Renal pelvis (tissue), 4 donors: ENCODE data around the gene ARL4C. TPM values are rescaled to one million over a fixed set of nuclear protein-coding genes. Genes with fewer than 3 reads are reported as not detected.
"Not testable (repeated sequence)": the region's sequence is repeated elsewhere in the genome, so short reads cannot be mapped to it uniquely, and the experiment has no call there.

Source experiments
- DNase-seq: peaks from one replicate; pipeline ENCODE4 v3.0.0-alpha.2; 2013
- polyA plus RNA-seq, 3 donors: library from polyadenylated mRNA; unstranded; fragments of 120-200 nt; gene quantifications; one replicate each; pipeline ENCODE4 v1.2.1, GENCODE V29; 2013; ENCODE audit not compliant: insufficient read length in 3 of 3

Gene ARL4C
- polyA plus RNA-seq, 3 donors, result 48.8 to 60.2 (median 52.2) TPM

DNA sequence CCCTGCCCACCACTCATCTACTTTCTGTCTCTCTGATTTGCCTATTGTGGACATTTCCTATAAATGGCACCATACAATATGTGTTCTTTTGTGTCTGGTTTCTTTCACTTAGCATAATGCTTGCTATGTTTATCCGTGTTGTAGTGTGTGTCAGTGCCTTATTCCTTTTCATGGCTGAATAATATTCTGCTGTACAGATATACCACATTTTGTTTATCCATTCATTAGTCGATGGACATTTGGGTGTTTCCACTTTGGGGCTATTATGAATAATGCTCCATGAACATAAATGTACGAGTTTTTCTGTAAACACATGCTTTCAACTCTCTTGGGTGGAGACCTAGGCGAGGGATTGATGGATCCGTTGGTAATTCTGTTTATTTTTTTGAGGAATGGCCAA lies 15.6 kb downstream of the ARL4C start:
- no peak for DNase-seq

DNA sequence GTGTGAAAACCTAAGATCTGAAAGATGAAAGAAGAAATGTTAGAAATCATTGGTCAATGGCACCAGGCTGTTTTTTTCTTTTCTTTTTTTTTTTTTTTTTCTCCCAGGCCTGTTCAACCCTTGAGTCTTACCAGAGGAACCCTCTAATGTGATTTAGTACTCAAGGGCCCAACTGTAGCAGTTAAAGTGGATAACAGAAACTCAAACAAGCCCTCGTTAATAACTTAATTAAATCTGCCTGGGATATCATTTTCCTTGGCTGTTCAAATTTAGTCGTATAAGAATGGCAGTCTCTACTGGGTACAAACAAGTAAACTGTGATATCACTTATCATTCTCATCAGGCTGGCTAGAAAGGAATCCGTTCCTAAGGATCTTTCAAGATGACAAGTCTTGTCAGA lies 16.5 kb downstream of the ARL4C start:
- no peak for DNase-seq

DNA sequence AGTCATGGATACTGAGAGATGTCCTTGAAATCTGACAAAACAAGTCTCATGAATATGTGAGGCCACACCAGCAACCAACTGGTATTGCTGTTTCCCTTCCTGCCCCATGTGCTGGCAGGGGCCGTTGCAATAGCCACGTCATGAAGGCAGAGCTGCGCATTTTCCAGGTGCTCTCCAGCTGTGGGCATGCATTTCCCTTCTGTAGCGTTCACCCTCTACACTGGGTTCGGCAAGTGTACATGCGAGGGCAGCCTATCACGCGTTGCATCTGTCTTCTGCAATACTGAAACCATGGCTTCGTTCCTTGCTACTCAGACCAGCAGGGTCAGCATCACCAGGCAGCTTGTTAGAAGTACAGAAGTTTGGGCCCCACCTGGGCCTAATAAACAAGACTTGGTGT lies 17.4 kb downstream of the ARL4C start:
- DNase-seq, result no peak

DNA sequence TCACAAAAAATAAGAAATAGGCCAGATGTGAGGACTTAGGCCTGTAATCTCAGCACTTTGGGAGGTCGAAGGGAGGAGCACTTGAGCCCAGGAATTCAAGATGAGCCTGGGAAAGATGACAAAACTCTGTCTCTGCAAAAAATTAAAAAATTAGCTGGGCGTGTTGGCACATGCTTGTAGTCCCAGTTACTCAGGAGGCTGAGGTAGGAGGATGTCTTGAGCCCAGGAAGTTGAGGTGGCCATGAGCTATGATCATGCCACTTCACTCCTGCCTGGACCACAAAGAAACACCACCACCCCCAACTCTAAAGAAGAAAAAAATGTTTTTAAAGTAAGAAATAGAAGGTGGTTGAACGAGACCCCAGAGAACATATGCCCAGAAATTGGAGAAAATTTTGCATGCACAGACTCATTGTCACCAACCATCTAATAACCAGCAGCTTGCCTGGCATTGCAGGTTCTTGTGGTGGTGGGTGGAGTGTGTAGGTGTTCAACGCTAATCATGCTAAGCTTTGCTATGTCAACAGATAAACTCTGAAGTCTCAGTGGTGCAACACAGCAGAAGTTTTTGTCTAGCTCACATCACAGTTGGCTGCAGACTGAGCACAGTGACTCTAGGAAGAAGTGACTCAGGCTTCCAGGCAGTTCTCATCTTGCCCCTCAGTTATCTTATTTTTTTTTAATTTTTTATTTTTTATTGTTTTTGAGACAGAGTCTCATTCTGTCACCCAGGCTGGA lies 18.6 kb downstream of the ARL4C start:
- DNase-seq, result no peak

DNA sequence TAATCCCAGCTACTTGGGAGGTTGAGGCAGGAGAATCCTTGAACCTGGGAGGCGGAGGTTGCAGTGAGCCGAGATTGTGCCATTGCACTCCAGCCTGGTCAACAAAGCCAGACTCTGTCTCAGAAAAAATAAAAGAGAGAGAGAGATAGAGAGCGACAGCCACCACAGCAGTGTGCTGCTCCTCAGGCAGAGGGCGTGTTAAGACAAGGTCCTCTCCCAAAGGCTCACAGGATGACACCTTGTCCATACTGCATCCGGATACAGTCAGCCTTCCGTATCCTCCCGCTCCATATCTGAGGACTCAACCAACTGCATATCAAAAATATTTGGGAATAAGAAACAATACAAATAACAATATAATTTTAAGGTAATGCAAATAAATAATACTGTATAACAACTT lies 20.1 kb downstream of the ARL4C start:
- DNase-seq, result no peak

DNA sequence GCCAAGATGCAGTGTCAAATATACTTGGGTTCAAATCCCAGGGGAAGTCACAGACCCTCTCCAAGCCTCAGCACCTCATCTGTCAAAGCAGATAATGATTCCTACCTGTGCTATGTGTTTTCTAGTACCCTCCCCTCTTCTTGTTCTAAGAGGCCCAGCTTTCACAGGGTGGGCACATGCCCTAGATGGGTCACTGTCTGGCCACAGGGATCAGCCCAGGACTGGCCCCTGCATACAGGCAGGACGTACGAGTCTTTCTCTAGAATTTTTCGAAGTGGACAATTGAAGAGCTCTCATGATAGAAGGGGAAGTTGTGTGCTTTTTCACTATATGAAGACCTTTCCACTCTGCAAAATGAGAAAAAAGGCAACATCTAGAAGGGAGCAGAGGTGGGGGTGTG lies 22.2 kb downstream of the ARL4C start:
- DNase-seq, result no peak

DNA sequence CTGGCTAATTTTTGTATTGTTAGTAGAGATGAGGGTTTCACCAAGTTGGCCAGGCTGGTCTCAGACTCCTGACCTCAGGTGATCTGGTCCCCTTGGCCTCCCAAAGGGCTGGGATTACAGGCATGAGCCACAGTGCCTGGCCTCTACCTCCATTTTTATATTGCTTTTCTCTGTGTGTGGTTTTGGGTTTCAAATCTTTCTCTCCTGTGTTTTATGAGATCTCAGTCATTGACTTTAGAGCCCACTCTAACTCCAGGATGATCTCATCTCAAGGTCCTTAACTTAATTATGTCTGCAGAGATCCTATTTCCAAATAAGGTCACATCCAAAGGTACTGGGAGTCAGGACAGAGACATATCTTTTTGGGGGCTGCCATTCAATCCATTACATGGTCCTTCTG lies 24.7 kb downstream of the ARL4C start:
- DNase-seq, result no peak

DNA sequence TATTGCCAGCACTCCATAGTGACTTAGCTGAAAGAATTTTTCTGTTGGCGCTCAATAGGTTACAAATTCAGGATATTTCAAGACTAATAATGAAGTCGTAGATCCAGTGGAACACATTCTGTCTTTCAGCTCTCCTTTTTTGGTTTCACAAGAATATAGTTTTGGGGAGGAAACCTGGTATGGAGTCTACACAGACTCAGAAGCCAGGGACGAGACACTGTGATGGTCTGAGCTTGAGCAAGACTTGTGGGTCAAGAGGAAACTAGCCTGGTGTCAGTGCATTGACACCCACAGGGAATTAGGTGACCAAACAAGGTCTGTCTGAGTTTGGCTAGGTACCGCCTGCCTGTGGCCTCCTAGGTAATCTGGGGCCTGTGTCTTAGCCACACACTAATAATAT lies 26.9 kb downstream of the ARL4C start:
- DNase-seq, result no peak

DNA sequence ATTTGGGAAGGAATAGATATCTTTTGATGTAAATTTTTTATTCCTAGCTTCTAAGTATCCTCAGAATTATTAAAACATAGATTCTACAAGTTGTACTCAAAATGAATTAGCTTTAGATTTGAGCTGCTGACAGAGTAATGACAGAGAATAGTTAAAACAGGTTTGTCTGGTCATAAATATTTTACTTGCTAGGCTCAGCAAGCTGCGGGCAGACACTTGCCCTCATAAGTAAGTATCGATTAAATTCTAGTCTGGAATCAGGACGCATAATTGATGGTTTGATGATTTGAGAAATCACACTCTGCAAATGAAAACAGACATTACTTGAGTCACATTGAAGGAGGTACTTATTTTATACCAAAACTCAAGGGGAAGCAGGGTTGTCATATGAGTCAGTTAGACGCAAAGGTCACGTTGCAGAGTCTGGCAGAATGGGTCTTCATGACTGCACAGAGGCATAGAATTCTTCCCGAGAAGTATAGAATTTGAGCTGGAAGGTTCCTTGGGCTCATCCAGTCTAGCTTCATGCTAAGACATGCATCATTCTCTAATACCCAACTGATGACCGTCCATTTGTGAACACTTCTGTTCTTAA lies 27.5 kb downstream of the ARL4C start:
- DNase-seq, result no peak

DNA sequence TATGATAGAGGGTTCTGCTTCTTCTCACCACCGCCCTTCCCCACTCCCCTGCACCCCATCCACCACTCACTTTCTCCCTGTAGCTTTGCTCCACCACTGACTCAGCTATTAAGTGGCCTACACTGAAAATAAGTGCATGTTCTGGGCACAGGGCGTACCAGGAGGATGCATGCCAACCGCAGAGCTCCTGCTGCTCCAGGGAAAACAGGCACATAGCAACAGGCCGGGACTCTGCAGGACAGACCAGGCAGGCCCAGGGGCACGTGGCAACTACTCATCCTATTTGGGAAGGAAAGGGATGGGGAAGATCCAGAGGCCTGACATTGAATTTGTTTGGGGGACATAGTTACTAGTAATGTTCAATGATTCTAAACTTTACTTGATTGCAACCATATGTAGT lies 28.4 kb downstream of the ARL4C start:
- no peak for DNase-seq

DNA sequence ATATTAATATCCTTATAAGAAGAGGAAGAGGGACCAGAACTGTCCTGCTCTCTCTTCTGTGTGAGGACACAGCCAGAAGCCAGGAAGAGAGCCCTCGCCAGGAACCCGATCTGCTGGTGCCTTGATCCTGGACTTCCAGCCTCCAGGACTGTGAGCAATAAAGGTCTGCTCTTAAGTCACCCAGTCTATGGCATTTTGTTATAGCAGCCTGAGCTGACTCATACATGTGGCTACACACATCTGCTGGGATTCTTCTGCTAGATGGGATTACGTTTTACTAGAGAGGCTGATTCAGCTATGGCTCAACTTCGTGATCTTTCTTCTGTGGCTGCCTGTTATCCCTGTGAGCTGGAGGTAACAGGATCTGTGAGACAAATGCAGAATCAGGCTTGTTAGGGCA lies 29.6 kb downstream of the ARL4C start:
- DNase-seq, result no peak

DNA sequence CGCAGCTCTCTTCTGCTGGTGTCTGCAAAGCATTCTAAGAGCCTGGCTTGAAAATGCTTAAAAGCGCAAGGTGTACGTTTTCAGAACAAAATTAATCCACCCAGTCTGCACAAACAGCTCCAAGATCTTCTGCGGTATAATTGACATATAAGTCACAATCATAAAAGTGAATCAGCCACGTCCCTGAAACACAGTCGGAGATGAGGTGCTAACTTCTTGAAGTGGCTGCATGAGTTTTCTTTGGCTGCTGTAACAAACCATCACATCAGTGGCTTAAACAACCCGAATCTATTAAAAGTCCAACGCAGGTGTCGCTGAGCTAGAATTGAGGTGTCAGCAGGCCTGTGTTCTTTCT lies 32.6 kb downstream of the ARL4C start:
- DNase-seq, result no peak

DNA sequence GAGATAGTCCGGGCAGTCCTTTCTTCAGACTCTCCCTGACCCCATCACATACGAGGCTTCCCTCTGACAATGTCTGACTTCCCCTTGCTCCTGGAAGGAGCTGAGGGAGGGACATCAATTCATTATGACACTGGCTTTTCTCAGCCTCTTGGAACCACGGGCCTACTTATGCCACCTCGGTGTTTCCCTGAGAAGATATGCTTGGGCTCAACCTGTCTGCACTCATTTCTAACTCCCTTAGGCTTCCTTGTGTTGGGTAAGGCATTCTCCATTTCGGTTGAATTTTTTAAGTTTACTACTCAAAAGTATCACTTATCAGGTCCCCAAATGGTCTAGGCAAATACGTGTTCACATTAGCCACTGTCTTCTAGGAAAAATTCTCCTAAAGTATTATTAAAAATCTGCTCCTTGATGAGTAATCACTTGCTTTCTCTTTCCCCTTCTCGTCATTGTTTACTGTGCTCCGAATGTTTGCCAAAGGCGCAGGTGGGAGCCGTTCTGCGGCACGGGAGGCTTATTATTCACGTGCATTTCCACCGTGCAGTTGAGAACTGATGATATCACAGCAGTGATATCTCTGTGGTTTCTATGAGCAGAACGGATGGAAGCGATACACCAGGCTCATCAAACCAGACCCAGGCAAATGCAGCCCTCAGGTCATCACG lies 33.1 kb downstream of the ARL4C start:
- no peak for DNase-seq

DNA sequence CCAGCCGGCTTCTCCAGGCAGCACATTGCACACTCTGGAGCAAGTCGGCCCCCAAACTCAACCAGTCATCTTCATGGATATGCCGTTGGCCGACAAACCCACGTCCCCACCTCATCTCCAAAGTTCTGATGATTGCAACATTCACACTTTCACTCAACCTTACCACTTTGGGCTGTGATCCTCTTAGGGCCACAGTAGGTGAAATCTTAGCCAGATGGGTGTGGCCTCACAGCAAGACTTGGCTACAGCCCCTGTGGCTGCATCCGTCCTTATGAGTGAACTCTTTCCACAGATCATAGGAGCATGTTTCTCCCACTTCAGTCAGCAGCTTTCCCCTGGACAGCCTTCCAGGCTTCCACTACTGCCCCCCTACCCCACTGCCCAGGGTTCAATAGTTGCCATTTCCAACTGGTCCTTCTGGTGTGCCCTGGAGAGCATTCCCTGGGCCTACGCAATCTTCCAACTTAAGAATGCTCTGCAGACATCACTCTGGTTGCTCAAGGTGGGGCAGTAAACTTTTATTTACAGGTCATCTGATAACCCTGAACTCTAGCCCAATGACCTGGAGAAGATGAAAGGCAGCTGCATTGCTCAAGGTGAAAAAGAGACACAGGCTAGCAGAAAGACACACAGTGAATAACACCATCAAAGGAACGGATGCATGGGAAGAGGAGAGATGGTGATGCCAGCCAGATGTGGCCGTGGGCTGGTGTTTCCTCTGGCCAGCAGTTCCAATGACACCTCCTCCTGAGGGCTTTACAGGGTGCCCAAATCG lies 34.5 kb downstream of the ARL4C start:
- DNase-seq, result no peak

DNA sequence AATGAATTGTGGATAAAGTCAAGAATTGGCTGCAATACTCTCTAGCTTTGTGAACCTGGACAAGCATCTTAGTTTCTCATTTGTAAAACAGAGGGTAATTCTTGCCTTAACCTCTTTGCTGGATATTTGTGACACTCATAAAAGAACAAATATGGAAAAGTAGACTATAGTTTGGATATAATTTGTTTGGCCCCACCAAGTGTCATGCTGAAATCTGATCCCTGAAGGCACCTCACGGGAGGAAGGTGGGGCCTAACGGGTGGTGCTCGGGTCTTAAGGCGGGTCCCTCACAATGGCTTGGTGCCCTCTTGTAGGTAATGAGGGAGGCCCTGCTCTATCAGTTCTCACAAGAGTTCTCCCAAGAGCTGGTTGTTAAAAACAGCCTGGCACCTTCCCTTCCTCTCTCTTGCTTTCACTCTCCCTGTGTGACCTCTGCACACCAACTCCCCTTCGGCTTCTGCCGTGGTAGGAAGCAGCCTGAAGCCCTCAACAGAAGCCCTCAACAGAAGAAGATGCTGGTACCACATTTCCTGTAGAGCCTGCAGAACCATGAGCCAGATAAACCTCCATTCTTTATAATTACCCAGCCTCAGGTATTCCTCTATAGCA lies 37.4 kb downstream of the ARL4C start:
- no peak for DNase-seq

DNA sequence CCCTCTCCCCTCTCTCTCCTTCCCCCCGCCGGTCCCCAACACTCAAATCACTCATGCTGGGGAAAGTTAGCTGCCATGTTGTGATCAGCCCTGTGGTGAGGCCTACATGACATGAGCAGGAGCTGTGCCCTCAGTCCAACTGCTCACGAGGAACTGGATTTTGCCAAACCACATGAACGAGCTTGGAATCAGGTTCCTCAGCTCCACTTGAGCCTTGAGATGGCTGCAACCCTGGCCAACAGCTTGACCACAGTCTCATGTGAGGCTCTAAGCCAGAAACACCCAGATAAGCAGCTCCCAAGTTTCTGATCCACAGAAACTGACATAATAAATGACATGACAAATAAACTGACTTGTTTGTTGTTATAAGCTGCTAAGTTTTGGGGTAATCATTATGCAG lies 38.4 kb downstream of the ARL4C start:
- no peak for DNase-seq

DNA sequence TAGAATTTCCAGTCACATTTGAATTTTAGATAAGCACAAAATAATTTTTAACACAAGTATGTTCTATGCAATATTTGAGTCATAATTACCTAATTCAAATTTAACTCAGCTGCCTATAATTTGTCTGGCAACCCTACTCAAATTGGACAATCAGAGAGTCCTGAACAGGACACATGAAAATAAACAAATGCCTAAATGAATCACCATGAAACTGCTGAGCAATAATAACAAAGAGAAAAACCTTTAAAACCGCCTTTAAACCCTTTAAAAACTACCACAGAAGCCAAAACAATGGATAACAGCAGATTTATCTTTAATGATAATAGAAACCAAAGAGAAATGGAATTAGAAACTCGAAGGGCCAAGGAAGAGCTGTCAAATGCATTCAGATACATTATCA lies 39.5 kb downstream of the ARL4C start:
- DNase-seq, result no peak

DNA sequence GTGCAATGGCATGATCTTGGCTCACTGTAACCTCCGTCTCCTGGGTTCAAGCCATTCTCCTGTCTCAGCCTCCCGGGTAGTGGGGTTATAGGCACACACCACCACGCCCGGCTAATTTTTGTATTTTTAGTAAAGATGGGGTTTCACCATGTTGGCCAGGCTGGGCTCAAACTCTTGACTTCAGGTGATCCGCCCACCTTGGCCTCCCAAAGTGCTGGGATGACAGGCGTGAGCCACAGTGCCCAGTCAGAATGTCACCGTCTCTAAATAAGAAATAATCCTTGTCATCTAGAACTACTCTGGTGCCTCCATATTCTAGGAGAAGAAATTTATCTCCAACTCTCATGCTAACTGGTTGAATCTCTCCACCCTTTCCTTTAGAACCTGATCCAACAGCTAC lies 41.6 kb downstream of the ARL4C start:
- not testable (repeated sequence) for DNase-seq

DNA sequence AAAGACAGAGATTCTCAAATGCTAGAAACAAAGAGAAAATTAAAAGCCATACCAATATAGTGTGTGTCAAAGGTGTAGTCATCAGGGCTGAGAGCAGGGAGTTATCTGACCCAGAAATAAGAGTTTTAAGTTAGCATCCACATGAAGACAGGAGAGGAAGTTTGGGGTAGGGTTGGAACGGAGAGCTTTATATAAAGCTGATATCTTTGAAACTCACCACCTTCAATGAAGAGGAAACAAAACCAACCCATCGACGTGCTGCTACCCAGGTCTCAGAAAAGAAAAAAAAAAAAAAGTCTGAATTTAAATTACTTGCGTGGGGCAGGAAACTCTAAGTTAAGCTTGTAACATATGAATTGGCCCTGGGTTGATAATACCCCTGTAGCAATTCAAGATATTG lies 42.4 kb downstream of the ARL4C start:
- DNase-seq, result no peak

DNA sequence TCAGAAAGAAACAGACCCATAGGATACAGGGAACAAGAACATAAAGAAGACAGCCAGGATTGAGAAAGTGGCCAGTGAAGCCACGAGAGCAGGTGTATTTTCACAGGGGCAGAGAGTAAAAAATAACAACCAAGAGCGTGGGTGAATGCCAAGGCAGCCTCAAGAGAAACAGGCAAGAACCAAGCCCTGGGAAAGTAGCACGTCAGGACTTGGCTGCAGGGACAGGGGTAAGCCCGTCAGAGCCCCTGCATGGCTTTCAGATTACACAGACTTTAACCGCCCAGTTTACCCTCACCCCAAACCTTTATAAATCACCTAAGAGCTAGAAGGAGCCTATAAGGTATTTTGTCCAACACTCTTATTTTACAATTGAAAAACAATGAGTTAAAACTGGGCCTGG lies 43.7 kb downstream of the ARL4C start:
- no peak for DNase-seq

DNA sequence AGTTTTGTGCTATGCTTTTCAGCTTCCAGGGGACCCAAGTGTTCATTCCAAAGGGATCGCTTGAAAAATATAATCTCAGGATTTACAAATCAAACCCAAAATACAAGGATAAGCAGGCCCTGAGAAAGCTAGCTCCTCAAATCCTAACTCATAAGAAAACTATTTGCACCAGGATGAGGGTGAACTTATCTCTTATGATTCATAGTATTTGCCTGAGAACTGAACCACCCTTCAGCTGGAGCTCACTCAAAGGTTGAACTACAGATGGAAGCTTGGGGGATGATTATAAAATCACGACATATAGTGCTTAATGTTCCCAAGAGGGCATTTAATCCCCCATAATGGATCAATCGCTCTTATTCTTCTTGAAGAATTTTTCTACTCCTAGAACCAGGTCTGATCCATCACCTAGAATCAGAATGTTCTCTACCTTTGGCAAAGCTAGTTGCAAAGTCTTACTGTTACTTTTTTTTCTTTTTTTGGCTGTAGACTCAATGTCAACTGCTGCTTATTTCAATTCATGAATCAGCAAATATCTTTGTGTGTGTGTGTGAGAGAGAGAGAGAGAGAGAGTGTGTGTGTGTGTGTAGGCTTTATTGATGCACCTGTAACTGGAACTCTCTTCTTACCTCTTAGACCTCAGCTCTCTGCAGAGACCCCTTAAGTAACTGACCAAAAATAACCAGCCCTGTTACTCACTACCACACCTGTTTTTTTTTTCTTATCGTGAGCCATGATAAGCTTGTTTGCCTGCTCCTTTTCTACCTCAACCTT lies 44.8 kb downstream of the ARL4C start:
- DNase-seq, result no peak

DNA sequence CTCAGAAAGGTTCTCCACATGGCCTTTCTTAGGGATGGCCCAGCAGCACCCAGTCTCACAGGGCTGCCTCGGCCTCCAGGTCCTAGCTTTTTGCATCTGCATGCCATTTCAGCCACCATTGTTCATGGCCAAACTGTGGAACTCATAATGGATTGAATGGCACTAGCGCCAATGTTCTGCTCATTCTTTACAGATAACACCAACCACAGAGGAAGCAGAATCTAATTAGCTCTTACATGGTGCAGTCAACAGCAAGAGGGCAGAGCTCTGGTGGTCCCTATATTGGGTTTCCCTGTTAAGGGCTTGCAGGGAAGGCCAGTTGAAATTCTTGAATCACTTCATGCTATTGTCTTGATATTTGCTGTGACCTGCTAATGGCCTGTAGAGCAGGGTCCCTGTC lies 45.6 kb downstream of the ARL4C start:
- DNase-seq, result no peak
